NCI-H510A treated with DMSO at 0.1 percent for 48 hours (cell line): ENCODE measurements around the gene SLC25A45.

ENCODE experiments used
- DNase-seq: peaks from one replicate; lab custom pipeline; 2025; lab: John Stamatoyannopoulos, UW

SLC25A45 gene

GRCh38 chr11:65386307-65387140 lies 4.1 kb upstream of the SLC25A45 start, which contains the start of gene FRMD8:
TSS of gene FRMD8 (plus strand) at chr11:65386637. CDS start at chr11:65387037, 400 bp downstream.
- peak; percentile 80 for DNase-seq

GRCh38 chr11:65384301-65384889 lies 1.9 kb upstream of the SLC25A45 start:
- DNase-seq, result no peak

- DNase-seq, result no peak
Measured at GRCh38 chr11:65383778-65384177, 1.3 kb upstream of the SLC25A45 start.

GRCh38 chr11:65382804-65383368 lies 440 bp upstream of the SLC25A45 start:
- no peak for DNase-seq

GRCh38 chr11:65381716-65382032 lies 772 bp downstream of the SLC25A45 start:
- no peak for DNase-seq

- DNase-seq, result peak; percentile 22
Measured at GRCh38 chr11:65380460-65381119, 1.9 kb downstream of the SLC25A45 start.

- no peak for DNase-seq
Measured at GRCh38 chr11:65379698-65380459, 2.6 kb downstream of the SLC25A45 start.

- DNase-seq, result no peak
Measured at GRCh38 chr11:65378928-65379638, 3.4 kb downstream of the SLC25A45 start.

- no peak for DNase-seq
Measured at GRCh38 chr11:65378208-65378927, 4.1 kb downstream of the SLC25A45 start.

GRCh38 chr11:65377777-65378176 lies 4.7 kb downstream of the SLC25A45 start:
- DNase-seq, result no peak

- DNase-seq, result no peak
Measured at GRCh38 chr11:65377036-65377435, 5.4 kb downstream of the SLC25A45 start.

GRCh38 chr11:65376138-65376713 lies 6.2 kb downstream of the SLC25A45 start:
- no peak for DNase-seq

- no peak for DNase-seq
Measured at GRCh38 chr11:65375012-65375411, 7.4 kb downstream of the SLC25A45 start.

- no peak for DNase-seq
Measured at GRCh38 chr11:65373839-65374580, 8.4 kb downstream of the SLC25A45 start.

GRCh38 chr11:65370659-65371049 lies 11.8 kb downstream of the SLC25A45 start:
- DNase-seq, result no peak

GRCh38 chr11:65366340-65366773 lies 16.1 kb downstream of the SLC25A45 start:
- peak; percentile 89 for DNase-seq

GRCh38 chr11:65363770-65364169 lies 18.7 kb downstream of the SLC25A45 start:
- DNase-seq, result no peak

- no peak for DNase-seq
Measured at GRCh38 chr11:65362966-65363365, 19.5 kb downstream of the SLC25A45 start.

GRCh38 chr11:65362320-65362931 lies 20.0 kb downstream of the SLC25A45 start:
- no peak for DNase-seq
